IMR-90 (cell line): Measurements from ENCODE around the gene ZNF322. TPM values are rescaled to one million over a fixed set of nuclear protein-coding genes. Genes with fewer than 3 reads are reported as not detected.

Source experiments
- ATAC-seq: fragments of 200-7000 bp; cut with Tn5 transposase; 2 replicates; pipeline ENCODE4 v1.9.1; 2020; ENCODE audit warnings: low read depth, mild to moderate bottlenecking, moderate library complexity
- BruUV-seq: library from RNA; stranded (reverse); fragments of 400-500 nt; replicated peaks from 2 replicates; lab custom pipeline; 2021; lab: Mats Ljungman, UMichigan
- CTCF ChIA-PET: fragments of 300-600 bp; formaldehyde crosslinking; extraction: SDS; loops from one replicate; lab custom pipeline; 2021; ENCODE audit warnings: antibody characterized with exemption; lab: Yijun Ruan, JAX
- POLR2A ChIA-PET: fragments of 300-600 bp; sonication (Branson Sonifier 250); formaldehyde crosslinking; loops from one replicate; lab custom pipeline; 2022; ENCODE audit warnings: antibody characterized with exemption; ENCODE audit not compliant: unreplicated experiment; lab: Charles Lee
- DNase-seq: peaks from one replicate; pipeline ENCODE4 v3.0.0; 2013
- H2AFZ ChIP-seq: replicated peaks from 2 replicates; pipeline ENCODE3; 2013; ENCODE audit warnings: low read length, mild to moderate bottlenecking; ENCODE audit not compliant: poor library complexity
- H2AK5ac ChIP-seq: 2 replicates; pipeline ENCODE4 v1.6.1; 2013; ENCODE audit warnings: low read depth, low read length, inconsistent platforms
- H2AK9ac ChIP-seq: replicated peaks from 2 replicates; pipeline ENCODE3; 2013; ENCODE audit warnings: mild to moderate bottlenecking, low read depth, low read length, moderate library complexity; ENCODE audit not compliant: poor library complexity
- H2BK120ac ChIP-seq: 2 replicates; pipeline ENCODE4 v1.6.1; 2013; ENCODE audit warnings: low read depth, low read length, inconsistent platforms
- H2BK15ac ChIP-seq: 3 replicates; pipeline ENCODE4 v1.6.1; 2013; ENCODE audit warnings: low read depth, low read length, inconsistent platforms
- H2BK20ac ChIP-seq: 2 replicates; pipeline ENCODE4 v1.6.1; 2013; ENCODE audit warnings: low read depth, mild to moderate bottlenecking, inconsistent platforms, low read length, moderate library complexity
- H2BK5ac ChIP-seq: 2 replicates; pipeline ENCODE4 v1.6.1; 2013; ENCODE audit warnings: mild to moderate bottlenecking, low read depth, low read length, inconsistent platforms; ENCODE audit not compliant: poor library complexity, severe bottlenecking
- H3K14ac ChIP-seq: replicated peaks from 2 replicates; pipeline ENCODE4 v1.6.1; 2013; ENCODE audit warnings: low read depth, low read length, inconsistent platforms
- H3K18ac ChIP-seq: 2 replicates; pipeline ENCODE4 v1.6.1; 2013; ENCODE audit warnings: low read depth, low read length, control low read depth
- H3K23ac ChIP-seq: 2 replicates; pipeline ENCODE4 v1.6.1; 2013; ENCODE audit warnings: low read depth, low read length, inconsistent platforms
- H3K27ac ChIP-seq: 2 replicates; pipeline ENCODE4 v1.5.1; 2013; ENCODE audit warnings: mild to moderate bottlenecking, control low read depth, low read length; ENCODE audit not compliant: insufficient read depth
- H3K27me3 ChIP-seq: 2 replicates; pipeline ENCODE4 v1.6.1; 2013; ENCODE audit warnings: low read length; ENCODE audit not compliant: control insufficient read depth, insufficient read depth
- H3K36me3 ChIP-seq: 2 replicates; pipeline ENCODE4 v1.6.1; 2013; ENCODE audit warnings: low read length, mixed read lengths; ENCODE audit not compliant: control insufficient read depth, insufficient read depth
- H3K4ac ChIP-seq: 2 replicates; pipeline ENCODE4 v1.6.1; 2013; ENCODE audit warnings: low read depth, low read length, inconsistent platforms
- H3K4me1 ChIP-seq: 2 replicates; pipeline ENCODE4 v1.6.1; 2013; ENCODE audit warnings: low read length, mixed read lengths; ENCODE audit not compliant: control insufficient read depth, insufficient read depth
- H3K4me2 ChIP-seq: 2 replicates; pipeline ENCODE4 v1.6.1; 2013; ENCODE audit warnings: low read depth, mild to moderate bottlenecking, control low read depth, low read length, moderate library complexity
- H3K4me3 ChIP-seq: 2 replicates; pipeline ENCODE4 v1.5.1; 2013; ENCODE audit warnings: low read depth, mild to moderate bottlenecking, control low read depth, low read length, moderate library complexity; ENCODE audit not compliant: insufficient read depth
- H3K56ac ChIP-seq: 2 replicates; pipeline ENCODE4 v1.6.1; 2013; ENCODE audit warnings: low read length, inconsistent platforms; ENCODE audit not compliant: insufficient read depth; ENCODE audit errors: extremely low read depth
- H3K79me1 ChIP-seq, 2 experiments: 2 replicates each; pipeline ENCODE4 v1.6.1; 2013; ENCODE audit warnings: low read length in 2 of 2, inconsistent platforms in 1 of 2, low read depth in 1 of 2
- H3K9ac ChIP-seq: 2 replicates; pipeline ENCODE4 v1.6.1; 2013; ENCODE audit warnings: low read depth, low read length, control low read depth
- H3K9me1 ChIP-seq: 2 replicates; pipeline ENCODE4 v1.6.1; 2013; ENCODE audit warnings: low read length, inconsistent platforms; ENCODE audit not compliant: insufficient read depth
- H3K9me3 ChIP-seq: 2 replicates; pipeline ENCODE4 v1.6.1; 2013; ENCODE audit warnings: low read length; ENCODE audit not compliant: control insufficient read depth, insufficient read depth
- H4K20me1 ChIP-seq: 2 replicates; pipeline ENCODE4 v1.6.1; 2013; ENCODE audit warnings: low read length, inconsistent platforms; ENCODE audit not compliant: insufficient read depth
- H4K5ac ChIP-seq: 2 replicates; pipeline ENCODE4 v1.6.1; 2013; ENCODE audit warnings: mild to moderate bottlenecking, low read depth, low read length, control low read depth
- H4K8ac ChIP-seq, 2 experiments: 2 replicates each; pipeline ENCODE4 v1.6.1; 2013; ENCODE audit warnings: low read depth in 2 of 2, low read length in 2 of 2, control low read depth in 1 of 2, inconsistent platforms in 1 of 2
- H4K91ac ChIP-seq: 2 replicates; pipeline ENCODE4 v1.6.1; 2013; ENCODE audit warnings: low read depth, low read length, inconsistent platforms; ENCODE audit not compliant: insufficient read depth
- BHLHE40 ChIP-seq: fragments of 150-350 bp; IDR thresholded peaks from 2 replicates; pipeline ENCODE4 v1.6.1; 2016; ENCODE audit warnings: mild to moderate bottlenecking, low read depth, low read length
- CEBPB ChIP-seq: IDR thresholded peaks from 2 replicates; pipeline ENCODE4 v1.6.1; 2012; ENCODE audit warnings: low read depth, low read length, improper control_type of control experiment
- CHD1 ChIP-seq: IDR thresholded peaks from 2 replicates; pipeline ENCODE4 v1.6.1; 2012; ENCODE audit warnings: low read depth, low read length, improper control_type of control experiment
- FOS ChIP-seq: fragments of 150-350 bp; IDR thresholded peaks from 2 replicates; pipeline ENCODE4 v1.6.1; 2016; ENCODE audit warnings: low read depth, low read length
- MAFK ChIP-seq: IDR thresholded peaks from 2 replicates; pipeline ENCODE4 v1.6.1; 2012; ENCODE audit warnings: low read depth, low read length, improper control_type of control experiment
- MAZ ChIP-seq: IDR thresholded peaks from 2 replicates; pipeline ENCODE4 v1.6.1; 2012; ENCODE audit warnings: low read depth, mild to moderate bottlenecking, low read length, improper control_type of control experiment, moderate library complexity, borderline replicate concordance
- MXI1 ChIP-seq: IDR thresholded peaks from 2 replicates; pipeline ENCODE4 v1.6.1; 2012; ENCODE audit warnings: low read depth, mild to moderate bottlenecking, low read length, moderate library complexity, borderline replicate concordance
- NFE2L2 ChIP-seq: fragments of 150-350 bp; IDR thresholded peaks from 2 replicates; pipeline ENCODE4 v1.6.1; 2016; ENCODE audit warnings: low read depth, mild to moderate bottlenecking, low read length
- POLR2A ChIP-seq: IDR thresholded peaks from 2 replicates; pipeline ENCODE4 v1.6.1; 2012; ENCODE audit warnings: mild to moderate bottlenecking, low read depth, low read length
- RAD21 ChIP-seq: IDR thresholded peaks from 2 replicates; pipeline ENCODE4 v1.6.1; 2012; ENCODE audit warnings: low read length, improper control_type of control experiment
- RCOR1 ChIP-seq: IDR thresholded peaks from 2 replicates; pipeline ENCODE4 v1.6.1; 2012; ENCODE audit warnings: mild to moderate bottlenecking, low read length, improper control_type of control experiment; ENCODE audit not compliant: insufficient replicate concordance
- RFX5 ChIP-seq: IDR thresholded peaks from 2 replicates; pipeline ENCODE4 v1.8.0; 2012; ENCODE audit warnings: low read depth, mild to moderate bottlenecking, low read length, moderate library complexity
- SMC3 ChIP-seq: fragments of 150-350 bp; IDR thresholded peaks from 2 replicates; pipeline ENCODE4 v1.6.1; 2016; ENCODE audit warnings: low read depth, mild to moderate bottlenecking, antibody characterized with exemption, low read length, moderate library complexity
- WGBS, 2 experiments: methylation state at CpG; one replicate each; pipeline versions ENCODE4 v1.1.5 to v1.1.7; 2013; ENCODE audit warnings: missing lambda C conversion rate in 2 of 2; ENCODE audit not compliant: insufficient read length in 1 of 2; ENCODE audit errors: extremely low coverage in 2 of 2; 5-methylcytosine and 5-hydroxymethylcytosine counted together
- dilution Hi-C: fragments of 300-500 bp; cut with HindIII; formaldehyde crosslinking; loops from one replicate; pipeline ENCODE4 v1.14.3; 2018; ENCODE audit warnings: low sequenced_read_pairs; ENCODE audit not compliant: unreplicated experiment
- in situ Hi-C: fragments of 300-500 bp; cut with MboI; formaldehyde crosslinking; loops from 3 replicates; pipeline ENCODE4 v1.14.3; 2019; ENCODE audit warnings: low sequenced_read_pairs, inconsistent platforms, mixed read lengths
- intact Hi-C: fragments of 100-400 bp; cut with micrococcal nuclease; formaldehyde crosslinking; loops from 2 replicates; pipeline ENCODE4 v1.10.0; 2022
- polyA plus RNA-seq, 3 experiments: library from polyadenylated mRNA; depleted of rRNA; stranded (reverse); fragments of >200 nt; gene quantifications; 2 replicates each; pipeline ENCODE4 v1.2.3, GENCODE V29; 2012; ENCODE audit warnings: low replicate concordance in 1 of 3
- total RNA-seq: library from RNA; depleted of rRNA; stranded (reverse); fragments of >200 nt; gene quantifications from 2 replicates; pipeline ENCODE4 v1.2.3, GENCODE V29; 2012
- TF ChIP-seq, protein P1 (sequence below): fragments of 150-350 bp; IDR thresholded peaks from 2 replicates; pipeline ENCODE4 v1.6.1; 2017; ENCODE audit warnings: mild to moderate bottlenecking, antibody characterized with exemption, low read length, low read depth
- TF ChIP-seq, protein P2 (sequence below): conservative IDR thresholded peaks from 2 replicates; pipeline ENCODE4 v1.5.1; 2012; ENCODE audit warnings: mild to moderate bottlenecking, low read depth, low read length, improper control_type of control experiment
- TF ChIP-seq, protein P3 (sequence below): fragments of 150-350 bp; IDR thresholded peaks from 2 replicates; pipeline ENCODE4 v1.6.1; 2016; ENCODE audit warnings: low read depth, mild to moderate bottlenecking, low read length, moderate library complexity, borderline replicate concordance

ZNF322 gene
- total and polyA plus RNA-seq, 2 of the 4 experiments (the other 2 are of a cell fraction): 5.3 to 23.3 TPM

DNA sequence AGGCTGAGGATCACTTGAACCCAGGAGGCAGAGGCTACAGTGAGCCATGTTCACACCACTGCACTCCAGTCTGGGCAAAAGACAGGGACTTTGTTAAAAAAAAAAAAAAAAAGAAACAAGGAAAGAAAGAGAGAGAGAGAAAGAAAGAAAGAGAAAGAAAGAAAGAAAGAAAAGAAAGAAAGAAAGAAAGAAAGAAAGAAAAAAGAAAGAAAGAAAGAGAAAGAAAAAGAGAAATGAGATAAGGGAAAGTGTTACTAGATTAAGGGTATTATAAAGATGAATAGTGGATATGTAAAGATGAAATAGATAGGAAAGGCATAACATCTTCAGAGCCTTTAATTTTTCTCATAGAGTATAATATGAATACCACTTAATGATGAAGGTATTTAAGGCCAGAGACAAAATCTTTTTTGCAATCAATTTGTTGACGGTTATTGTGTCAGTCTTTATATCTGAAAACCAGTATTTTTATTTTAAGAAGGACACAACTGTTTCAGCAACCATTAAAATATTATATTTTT, 36.1 kb downstream of the ZNF322 start:
- no peaks in the 10 kb centered on the region for H3K27me3 ChIP-seq
- H2BK5ac ChIP-seq: no peak overlapping the region
- H4K8ac ChIP-seq: no peak overlapping the region
- no peak overlapping the region for H2AFZ ChIP-seq
- no peak overlapping the region for H3K4me2 ChIP-seq
- no peak for TF ChIP-seq BHLHE40
- TF ChIP-seq, protein P1, sequence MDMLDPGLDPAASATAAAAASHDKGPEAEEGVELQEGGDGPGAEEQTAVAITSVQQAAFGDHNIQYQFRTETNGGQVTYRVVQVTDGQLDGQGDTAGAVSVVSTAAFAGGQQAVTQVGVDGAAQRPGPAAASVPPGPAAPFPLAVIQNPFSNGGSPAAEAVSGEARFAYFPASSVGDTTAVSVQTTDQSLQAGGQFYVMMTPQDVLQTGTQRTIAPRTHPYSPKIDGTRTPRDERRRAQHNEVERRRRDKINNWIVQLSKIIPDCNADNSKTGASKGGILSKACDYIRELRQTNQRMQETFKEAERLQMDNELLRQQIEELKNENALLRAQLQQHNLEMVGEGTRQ: no peak
- no peak for TF ChIP-seq RCOR1
- TF ChIP-seq CEBPB: no peak
- TF ChIP-seq MAFK: no peak
- TF ChIP-seq CHD1: no peak
- no peak for TF ChIP-seq MXI1
- TF ChIP-seq, protein P2, sequence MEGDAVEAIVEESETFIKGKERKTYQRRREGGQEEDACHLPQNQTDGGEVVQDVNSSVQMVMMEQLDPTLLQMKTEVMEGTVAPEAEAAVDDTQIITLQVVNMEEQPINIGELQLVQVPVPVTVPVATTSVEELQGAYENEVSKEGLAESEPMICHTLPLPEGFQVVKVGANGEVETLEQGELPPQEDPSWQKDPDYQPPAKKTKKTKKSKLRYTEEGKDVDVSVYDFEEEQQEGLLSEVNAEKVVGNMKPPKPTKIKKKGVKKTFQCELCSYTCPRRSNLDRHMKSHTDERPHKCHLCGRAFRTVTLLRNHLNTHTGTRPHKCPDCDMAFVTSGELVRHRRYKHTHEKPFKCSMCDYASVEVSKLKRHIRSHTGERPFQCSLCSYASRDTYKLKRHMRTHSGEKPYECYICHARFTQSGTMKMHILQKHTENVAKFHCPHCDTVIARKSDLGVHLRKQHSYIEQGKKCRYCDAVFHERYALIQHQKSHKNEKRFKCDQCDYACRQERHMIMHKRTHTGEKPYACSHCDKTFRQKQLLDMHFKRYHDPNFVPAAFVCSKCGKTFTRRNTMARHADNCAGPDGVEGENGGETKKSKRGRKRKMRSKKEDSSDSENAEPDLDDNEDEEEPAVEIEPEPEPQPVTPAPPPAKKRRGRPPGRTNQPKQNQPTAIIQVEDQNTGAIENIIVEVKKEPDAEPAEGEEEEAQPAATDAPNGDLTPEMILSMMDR: no peak
- TF ChIP-seq, protein P3, sequence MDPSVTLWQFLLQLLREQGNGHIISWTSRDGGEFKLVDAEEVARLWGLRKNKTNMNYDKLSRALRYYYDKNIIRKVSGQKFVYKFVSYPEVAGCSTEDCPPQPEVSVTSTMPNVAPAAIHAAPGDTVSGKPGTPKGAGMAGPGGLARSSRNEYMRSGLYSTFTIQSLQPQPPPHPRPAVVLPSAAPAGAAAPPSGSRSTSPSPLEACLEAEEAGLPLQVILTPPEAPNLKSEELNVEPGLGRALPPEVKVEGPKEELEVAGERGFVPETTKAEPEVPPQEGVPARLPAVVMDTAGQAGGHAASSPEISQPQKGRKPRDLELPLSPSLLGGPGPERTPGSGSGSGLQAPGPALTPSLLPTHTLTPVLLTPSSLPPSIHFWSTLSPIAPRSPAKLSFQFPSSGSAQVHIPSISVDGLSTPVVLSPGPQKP: no peak
- TF ChIP-seq RAD21: no peak
- TF ChIP-seq RFX5: no peak
- no peak for TF ChIP-seq MAZ
- TF ChIP-seq NFE2L2: no peak
- TF ChIP-seq FOS: no peak
- TF ChIP-seq POLR2A: no peak
- TF ChIP-seq SMC3: no peak
- H4K5ac ChIP-seq: no peak overlapping the region
- BruUV-seq: no TSS peak
- ChIA-PET CTCF (no interaction called here), POLR2A (interaction anchor here (0.6 kb wide), 1 partner anchor 126 kb away, joined by 4 read pairs; no protein-coding TSS in a partner anchor)
- ATAC-seq (no peak), DNase-seq (no peak)
- no peaks in the 10 kb centered on the region for H3K4me1 ChIP-seq
- no peaks in the 10 kb centered on the region for H3K36me3 ChIP-seq
- no peak overlapping the region for H2BK15ac ChIP-seq
- H3K79me1 ChIP-seq: no peaks in the 10 kb centered on the region
- H4K20me1 ChIP-seq: no peaks in the 10 kb centered on the region
- H3K18ac ChIP-seq: no peak overlapping the region
- no peak overlapping the region for H4K91ac ChIP-seq
- WGBS, 2 experiments: no CpG with 5 or more reads among the region's 1 CpG
- intact Hi-C loops: no loop called here
- dilution Hi-C loops: no loop called here
- no peak overlapping the region for H3K9ac ChIP-seq
- H3K9me3 ChIP-seq: no peaks in the 10 kb centered on the region
- no peak overlapping the region for H2AK9ac ChIP-seq
- no peak overlapping the region for H3K4me3 ChIP-seq
- no peak overlapping the region for H3K27ac ChIP-seq
- H3K4ac ChIP-seq: no peak overlapping the region
- no peak overlapping the region for H2BK20ac ChIP-seq
- H2AK5ac ChIP-seq: no peak overlapping the region
- H3K14ac ChIP-seq: no peak overlapping the region
- no peak overlapping the region for H3K56ac ChIP-seq
- H2BK120ac ChIP-seq: no peak overlapping the region
- in situ Hi-C loops: no loop called here
- no peaks in the 10 kb centered on the region for H3K9me1 ChIP-seq
- no peak overlapping the region for H3K23ac ChIP-seq
